SK-N-SH treated with all-trans-retinoic acid at 6 μM for 48 hours (cell line): ENCODE results near the gene ERG.

ENCODE experiments used
- ESRRG ChIP-seq: fragments of 250-450 bp; sonication (Bioruptor Pico); IDR thresholded peaks from 2 replicates; pipeline ENCODE4 v1.6.1; 2021; ENCODE audit warnings: mild to moderate bottlenecking
- GLIS3 ChIP-seq: fragments of 250-450 bp; sonication (Bioruptor Pico); IDR thresholded peaks from 2 replicates; pipeline ENCODE4 v1.5.0; 2020; ENCODE audit warnings: mild to moderate bottlenecking, moderate library complexity
- OSR1 ChIP-seq: fragments of 250-450 bp; sonication (Bioruptor Pico); IDR thresholded peaks from 2 replicates; pipeline ENCODE4 v1.8.0; 2022; ENCODE audit warnings: moderate library complexity, mild to moderate bottlenecking, inconsistent platforms
- PATZ1 ChIP-seq: fragments of 250-450 bp; sonication (Bioruptor Pico); IDR thresholded peaks from 2 replicates; pipeline ENCODE4 v1.8.0; 2020; ENCODE audit warnings: mild to moderate bottlenecking, moderate library complexity, borderline replicate concordance
- POU6F1 ChIP-seq: fragments of 250-450 bp; sonication (Bioruptor Pico); IDR thresholded peaks from 2 replicates; pipeline ENCODE4 v1.8.0; 2021; ENCODE audit warnings: low read depth, mild to moderate bottlenecking, moderate library complexity, borderline replicate concordance
- RARB ChIP-seq: fragments of 250-450 bp; sonication (Bioruptor Pico); IDR thresholded peaks from 2 replicates; pipeline ENCODE4 v1.8.0; 2021; ENCODE audit warnings: mild to moderate bottlenecking, moderate library complexity
- SNAI2 ChIP-seq: fragments of 250-450 bp; sonication (Bioruptor Pico); IDR thresholded peaks from 2 replicates; pipeline ENCODE4 v1.5.0; 2020; ENCODE audit warnings: mild to moderate bottlenecking, moderate library complexity
- TOX ChIP-seq: fragments of 250-450 bp; sonication (Bioruptor Pico); IDR thresholded peaks from 2 replicates; pipeline ENCODE4 v1.8.0; 2021; ENCODE audit warnings: mild to moderate bottlenecking, moderate library complexity, borderline replicate concordance
- ZFP3 ChIP-seq: fragments of 250-450 bp; sonication (Bioruptor Pico); IDR thresholded peaks from 2 replicates; pipeline ENCODE4 v1.5.0; 2020; ENCODE audit warnings: mild to moderate bottlenecking, moderate library complexity
- ZFP30 ChIP-seq: fragments of 450-650 bp; formaldehyde crosslinking; IDR thresholded peaks from 2 replicates; pipeline ENCODE4 v1.5.0; 2022; ENCODE audit warnings: mild to moderate bottlenecking, moderate library complexity
- ZNF565 ChIP-seq: fragments of 450-650 bp; formaldehyde crosslinking; conservative IDR thresholded peaks from 2 replicates; pipeline ENCODE4 v1.5.0; 2020; ENCODE audit warnings: low read depth, mild to moderate bottlenecking, moderate library complexity
- ZNF70 ChIP-seq: fragments of 450-650 bp; formaldehyde crosslinking; IDR thresholded peaks from 2 replicates; pipeline ENCODE4 v1.5.0; 2020; ENCODE audit warnings: mild to moderate bottlenecking, moderate library complexity
- ZNF8 ChIP-seq: fragments of 450-650 bp; formaldehyde crosslinking; IDR thresholded peaks from 2 replicates; pipeline ENCODE4 v1.5.0; 2020; ENCODE audit warnings: mild to moderate bottlenecking, moderate library complexity

GRCh38 chr21:38506661-38507281, 8.5 kb upstream of the ERG start:
- TF ChIP-seq ZNF70 (CRISPR knock-in tag) (no peak), ZFP3 (CRISPR knock-in tag) (no peak), ESRRG (no peak), GLIS3 (CRISPR knock-in tag) (no peak), PATZ1 (no peak), RARB (CRISPR knock-in tag) (no peak), POU6F1 (no peak), OSR1 (CRISPR knock-in tag) (no peak), ZNF8 (CRISPR knock-in tag) (no peak), ZFP30 (CRISPR knock-in tag) (no peak), ZNF565 (CRISPR knock-in tag) (no peak), TOX (CRISPR knock-in tag) (no peak), SNAI2 (CRISPR knock-in tag) (no peak)
